Smooth muscle cell (in vitro differentiated cells): ENCODE results near the gene ZFY. TPM values are rescaled to one million over a fixed set of nuclear protein-coding genes. Genes with fewer than 3 reads are reported as not detected.

Experiments
- DNase-seq: peaks from one replicate; lab custom pipeline; 2025; ENCODE audit not compliant: unreplicated experiment; lab: John Stamatoyannopoulos, UW
- H2AFZ ChIP-seq: fragments of 200-600 bp; sonication (generic); 2 replicates; pipeline ENCODE4 v1.6.0; 2016; ENCODE audit warnings: antibody characterized with exemption, low read depth, mild to moderate bottlenecking
- H3F3A ChIP-seq: fragments of 200-600 bp; sonication (generic); 2 replicates; pipeline ENCODE4 v1.6.0; 2017; ENCODE audit warnings: antibody characterized with exemption, low read depth
- H3K27ac ChIP-seq: fragments of 200-600 bp; sonication (generic); 2 replicates; pipeline ENCODE4 v1.5.1; 2016; ENCODE audit warnings: low read depth, mild to moderate bottlenecking
- H3K27me3 ChIP-seq: fragments of 200-600 bp; sonication (generic); 2 replicates; pipeline ENCODE4 v1.6.1; 2016; ENCODE audit warnings: low read depth, mild to moderate bottlenecking
- H3K36me3 ChIP-seq: fragments of 200-600 bp; sonication (generic); 2 replicates; pipeline ENCODE4 v1.5.1; 2016; ENCODE audit warnings: low read depth
- H3K4me1 ChIP-seq: fragments of 200-600 bp; sonication (generic); 2 replicates; pipeline ENCODE4 v1.5.1; 2016; ENCODE audit warnings: low read depth
- H3K4me2 ChIP-seq: fragments of 200-600 bp; sonication (generic); 2 replicates; pipeline ENCODE4 v1.6.0; 2016; ENCODE audit warnings: mild to moderate bottlenecking
- H3K4me3 ChIP-seq: fragments of 200-600 bp; sonication (generic); 2 replicates; pipeline ENCODE4 v1.5.1; 2016; ENCODE audit warnings: mild to moderate bottlenecking
- H3K79me2 ChIP-seq: fragments of 200-600 bp; sonication (generic); 2 replicates; pipeline ENCODE4 v1.6.0; 2016; ENCODE audit warnings: low read depth, mild to moderate bottlenecking
- H3K9ac ChIP-seq: fragments of 200-600 bp; sonication (generic); 2 replicates; pipeline ENCODE4 v1.6.0; 2016; ENCODE audit warnings: low read depth
- H3K9me3 ChIP-seq: fragments of 200-600 bp; sonication (generic); replicated peaks from 2 replicates; pipeline ENCODE4 v1.5.1; 2016; ENCODE audit warnings: low read depth
- H4K20me1 ChIP-seq: fragments of 200-600 bp; sonication (generic); 2 replicates; pipeline ENCODE4 v1.6.0; 2016; ENCODE audit warnings: low read depth
- WGBS: methylation state at CpG from one replicate; pipeline ENCODE4 v1.1.7; 2016; ENCODE audit warnings: low lambda C conversion rate; 5-methylcytosine and 5-hydroxymethylcytosine counted together
- polyA plus RNA-seq: library from polyadenylated mRNA; unstranded; fragments of >200 nt; fragmentation: Nextera tagmentation; extraction: Ambion mirVana; gene quantifications from 2 replicates; pipeline ENCODE4 v1.2.1, GENCODE V29; 2016
- total RNA-seq: library from RNA; depleted of rRNA; stranded (reverse); fragments of >200 nt; gene quantifications from 2 replicates; pipeline ENCODE4 v1.2.3, GENCODE V29; 2014
- TF ChIP-seq, protein P1 (sequence below): fragments of 200-600 bp; sonication (generic); IDR thresholded peaks from 2 replicates; pipeline ENCODE4 v1.5.1; 2017; ENCODE audit warnings: borderline replicate concordance, mild to moderate bottlenecking, antibody characterized with exemption; ENCODE audit not compliant: insufficient read depth, poor library complexity, severe bottlenecking

Gene ZFY
- total and polyA plus RNA-seq, 2 experiments from 2014 or later = not detected

- Histone ChIP-seq H3K79me2 (no peaks in the 10 kb centered on the region), H3K9ac (no peak overlapping the region), H4K20me1 (no peaks in the 10 kb centered on the region), H3K27ac (no peak overlapping the region), H2AFZ (no peak overlapping the region), H3F3A (no peaks in the 10 kb centered on the region), H3K4me2 (no peak overlapping the region), H3K36me3 (no peaks in the 10 kb centered on the region), H3K4me1 (no peaks in the 10 kb centered on the region), H3K9me3 (no peaks in the 10 kb centered on the region), H3K27me3 (no peaks in the 10 kb centered on the region), H3K4me3 (no peak overlapping the region)
- no peak for DNase-seq
- no CpG with 5 or more reads among the region's 10 CpGs for WGBS
- TF ChIP-seq, protein P1, sequence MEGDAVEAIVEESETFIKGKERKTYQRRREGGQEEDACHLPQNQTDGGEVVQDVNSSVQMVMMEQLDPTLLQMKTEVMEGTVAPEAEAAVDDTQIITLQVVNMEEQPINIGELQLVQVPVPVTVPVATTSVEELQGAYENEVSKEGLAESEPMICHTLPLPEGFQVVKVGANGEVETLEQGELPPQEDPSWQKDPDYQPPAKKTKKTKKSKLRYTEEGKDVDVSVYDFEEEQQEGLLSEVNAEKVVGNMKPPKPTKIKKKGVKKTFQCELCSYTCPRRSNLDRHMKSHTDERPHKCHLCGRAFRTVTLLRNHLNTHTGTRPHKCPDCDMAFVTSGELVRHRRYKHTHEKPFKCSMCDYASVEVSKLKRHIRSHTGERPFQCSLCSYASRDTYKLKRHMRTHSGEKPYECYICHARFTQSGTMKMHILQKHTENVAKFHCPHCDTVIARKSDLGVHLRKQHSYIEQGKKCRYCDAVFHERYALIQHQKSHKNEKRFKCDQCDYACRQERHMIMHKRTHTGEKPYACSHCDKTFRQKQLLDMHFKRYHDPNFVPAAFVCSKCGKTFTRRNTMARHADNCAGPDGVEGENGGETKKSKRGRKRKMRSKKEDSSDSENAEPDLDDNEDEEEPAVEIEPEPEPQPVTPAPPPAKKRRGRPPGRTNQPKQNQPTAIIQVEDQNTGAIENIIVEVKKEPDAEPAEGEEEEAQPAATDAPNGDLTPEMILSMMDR = no peak
Observed at GRCh38 chrY:2934078-2934477, 1.1 kb upstream of the ZFY start.

GRCh38 chrY:2935716-2936435, 695 bp downstream of the ZFY start:
- TF ChIP-seq, protein P1 = no peak
- H3F3A ChIP-seq = no peaks in the 10 kb centered on the region
- no peaks in the 10 kb centered on the region for H4K20me1 ChIP-seq
- no peaks in the 10 kb centered on the region for H3K79me2 ChIP-seq
- H3K27me3 ChIP-seq = no peaks in the 10 kb centered on the region
- WGBS = no CpG with 5 or more reads among the region's 63 CpGs
- H3K9ac ChIP-seq = no peak overlapping the region
- H3K4me3 ChIP-seq = no peak overlapping the region
- H3K9me3 ChIP-seq = no peaks in the 10 kb centered on the region
- H2AFZ ChIP-seq = no peak overlapping the region
- no peaks in the 10 kb centered on the region for H3K36me3 ChIP-seq
- H3K4me2 ChIP-seq = no peak overlapping the region
- DNase-seq = no peak
- H3K4me1 ChIP-seq = no peaks in the 10 kb centered on the region
- H3K27ac ChIP-seq = no peak overlapping the region

DNA sequence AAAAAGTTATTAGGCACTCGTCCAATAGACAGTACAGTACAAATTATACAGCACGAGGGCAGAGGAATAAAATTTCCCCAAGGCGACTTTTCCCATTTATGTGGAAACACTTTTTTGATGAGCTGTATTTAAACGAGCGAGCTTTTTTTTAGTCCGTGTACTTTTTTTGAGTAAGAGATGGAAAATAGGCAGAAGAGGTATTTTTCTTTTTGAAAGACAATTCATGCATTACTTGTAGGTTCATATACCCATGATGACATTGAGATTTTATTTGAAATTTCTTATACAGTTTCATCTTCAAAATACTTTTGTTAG, 1.2 kb downstream of the ZFY start:
- no CpG with 5 or more reads among the region's 6 CpGs for WGBS
- no peaks in the 10 kb centered on the region for H3K27me3 ChIP-seq
- H3K9ac ChIP-seq = no peak overlapping the region
- H3K36me3 ChIP-seq = no peaks in the 10 kb centered on the region
- no peak overlapping the region for H3K4me2 ChIP-seq
- no peaks in the 10 kb centered on the region for H3K4me1 ChIP-seq
- H3K79me2 ChIP-seq = no peaks in the 10 kb centered on the region
- no peaks in the 10 kb centered on the region for H3F3A ChIP-seq
- H2AFZ ChIP-seq = no peak overlapping the region
- no peak for DNase-seq
- H3K27ac ChIP-seq = no peak overlapping the region
- H3K4me3 ChIP-seq = no peak overlapping the region
- H4K20me1 ChIP-seq = no peaks in the 10 kb centered on the region
- TF ChIP-seq, protein P1 = no peak
- H3K9me3 ChIP-seq = no peaks in the 10 kb centered on the region

DNA sequence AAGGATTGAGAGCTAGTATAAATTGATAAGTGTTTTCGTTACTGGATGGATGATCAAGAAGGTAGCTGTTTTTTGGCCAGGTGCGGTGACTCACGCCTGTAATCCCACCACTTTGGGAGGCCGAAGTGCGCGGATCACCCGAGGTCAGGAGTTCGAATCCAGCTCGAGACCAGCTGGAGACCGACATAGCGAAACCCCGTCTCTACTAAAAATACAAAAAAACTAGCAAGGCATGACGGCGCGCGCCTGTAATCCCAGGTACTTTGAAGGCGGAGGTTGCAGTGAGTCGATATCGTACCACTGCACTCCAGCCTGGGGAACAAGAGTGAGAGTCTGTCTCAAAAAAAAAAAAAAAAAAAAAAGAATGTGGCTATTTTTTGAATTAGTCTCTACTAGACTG, 2.0 kb downstream of the ZFY start:
- no peak overlapping the region for H3K4me3 ChIP-seq
- H3K79me2 ChIP-seq = no peaks in the 10 kb centered on the region
- no peak overlapping the region for H3K9ac ChIP-seq
- H2AFZ ChIP-seq = no peak overlapping the region
- H4K20me1 ChIP-seq = no peaks in the 10 kb centered on the region
- no CpG with 5 or more reads among the region's 19 CpGs for WGBS
- no peak for DNase-seq
- H3K4me1 ChIP-seq = no peaks in the 10 kb centered on the region
- H3K9me3 ChIP-seq = no peaks in the 10 kb centered on the region
- no peaks in the 10 kb centered on the region for H3K27me3 ChIP-seq
- TF ChIP-seq, protein P1 = no peak
- no peak overlapping the region for H3K27ac ChIP-seq
- H3F3A ChIP-seq = no peaks in the 10 kb centered on the region
- no peaks in the 10 kb centered on the region for H3K36me3 ChIP-seq
- no peak overlapping the region for H3K4me2 ChIP-seq
